LHCN-M2 (cell line): ENCODE data around the gene PAOX. TPM values are rescaled to one million over a fixed set of nuclear protein-coding genes. Genes with fewer than 3 reads are reported as not detected.
A peak's percentile ranks its signal among the peaks of the same experiment; 100 is the strongest.
"Not testable (repeated sequence)": the region's sequence is repeated elsewhere in the genome, so short reads cannot be mapped to it uniquely, and the experiment has no call there.

Source experiments
- DNase-seq: peaks from one replicate; pipeline ENCODE4 v3.0.0-alpha.2; 2012; ENCODE audit warnings: low read depth
- total RNA-seq: library from RNA; depleted of rRNA; stranded (reverse); fragments of >200 nt; gene quantifications from 2 replicates; pipeline ENCODE4 v1.2.3, GENCODE V29; 2014

PAOX gene
- total RNA-seq, 1 experiment from 2014 or later, result 3.3 TPM

DNA sequence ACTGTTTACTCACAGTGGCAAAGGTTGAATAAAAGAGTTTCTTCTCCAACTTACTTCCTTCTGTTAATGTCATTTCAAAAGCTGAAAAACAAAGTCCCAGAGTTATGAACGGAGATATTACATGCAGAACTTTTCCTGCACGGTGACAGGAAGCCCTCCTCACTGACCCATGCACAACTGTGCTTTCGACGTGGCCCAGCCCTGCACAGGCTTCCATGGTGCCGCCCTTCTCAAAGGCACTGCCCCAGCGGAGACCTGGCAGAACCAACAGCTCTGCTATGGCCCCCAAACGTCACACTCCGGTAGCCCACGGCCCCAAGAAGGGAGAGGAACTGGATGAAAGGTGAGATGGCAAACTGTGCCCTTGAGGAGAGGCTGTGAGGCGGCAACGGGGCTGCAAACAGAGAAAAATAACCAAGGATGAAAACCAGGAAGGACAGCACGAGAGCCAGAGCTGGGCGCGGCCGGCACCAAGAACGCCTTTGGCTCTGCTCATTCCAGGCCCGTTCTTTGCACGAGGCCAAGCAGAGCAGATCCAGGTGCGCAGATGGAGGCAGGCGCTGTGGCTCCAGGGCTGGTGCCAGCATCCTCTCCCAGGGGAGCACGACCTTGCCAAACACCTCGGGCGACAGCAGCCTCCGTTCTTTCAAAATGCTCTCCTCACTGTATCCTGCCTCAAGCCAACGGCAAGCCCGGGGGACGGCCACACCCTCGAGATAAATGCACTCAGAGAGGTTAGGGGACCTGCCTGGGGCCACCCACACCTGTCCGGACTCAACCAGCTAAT, 14.2 kb upstream of the PAOX start:
- DNase-seq, result no peak

DNA sequence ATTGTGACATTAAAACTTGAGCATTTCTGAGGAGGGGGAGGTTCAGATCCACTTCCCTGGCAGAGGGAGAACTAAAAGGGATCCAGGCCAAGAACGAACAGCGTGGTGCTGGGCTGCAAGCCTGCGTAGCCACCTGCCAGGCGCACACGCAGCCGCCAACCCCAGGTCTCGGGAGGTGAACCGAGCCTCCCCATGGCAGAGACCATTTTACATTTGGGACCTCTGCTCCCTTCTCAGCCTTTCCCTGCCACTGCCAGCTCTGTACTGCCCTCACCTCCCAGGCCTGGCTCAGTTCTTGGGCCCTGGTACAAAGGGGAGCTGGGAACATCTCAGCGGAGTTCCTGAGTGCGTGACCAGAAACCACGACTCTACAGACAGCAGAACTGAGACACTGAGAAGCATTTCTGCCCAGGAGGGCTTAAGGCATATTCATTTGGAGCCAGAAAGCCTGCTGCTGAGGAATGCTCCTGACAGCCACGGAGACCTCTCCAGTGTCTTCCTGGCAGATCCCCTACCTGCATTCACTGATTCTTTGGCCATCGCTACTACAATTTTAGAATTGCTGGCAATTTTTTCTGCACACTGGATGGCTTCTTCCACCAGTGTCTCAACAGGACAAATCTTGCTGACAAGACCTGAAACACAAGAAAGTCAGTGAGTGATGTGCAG, 13.5 kb upstream of the PAOX start:
- no peak for DNase-seq

- DNase-seq, result no peak
Measured at GRCh38 chr10:133366130-133366478, 13.0 kb upstream of the PAOX start.

- DNase-seq, result no peak
Measured at GRCh38 chr10:133366751-133367150, 12.3 kb upstream of the PAOX start.

DNA sequence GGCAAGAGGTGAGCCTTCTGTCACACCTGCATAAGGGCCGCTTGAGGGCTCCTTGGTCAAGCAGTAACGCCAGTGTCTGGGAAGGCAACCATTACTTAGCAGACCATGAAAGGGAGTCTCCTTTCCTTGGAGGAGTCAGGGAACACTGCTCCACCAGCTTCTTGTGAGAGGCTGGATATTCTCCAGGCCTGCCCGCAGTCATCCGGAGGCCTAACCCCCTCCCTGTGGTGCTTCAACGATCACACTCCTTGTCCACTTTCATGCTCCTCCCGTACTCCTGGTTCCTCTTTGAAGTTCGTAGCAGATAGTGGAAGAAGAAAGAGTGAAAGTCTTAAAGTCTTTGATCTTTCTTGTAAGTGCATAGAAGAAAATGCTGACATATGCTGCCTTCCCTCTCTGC, 11.6 kb upstream of the PAOX start:
- not testable (repeated sequence) for DNase-seq

GRCh38 chr10:133368153-133368552, 10.9 kb upstream of the PAOX start:
- no peak for DNase-seq

DNA sequence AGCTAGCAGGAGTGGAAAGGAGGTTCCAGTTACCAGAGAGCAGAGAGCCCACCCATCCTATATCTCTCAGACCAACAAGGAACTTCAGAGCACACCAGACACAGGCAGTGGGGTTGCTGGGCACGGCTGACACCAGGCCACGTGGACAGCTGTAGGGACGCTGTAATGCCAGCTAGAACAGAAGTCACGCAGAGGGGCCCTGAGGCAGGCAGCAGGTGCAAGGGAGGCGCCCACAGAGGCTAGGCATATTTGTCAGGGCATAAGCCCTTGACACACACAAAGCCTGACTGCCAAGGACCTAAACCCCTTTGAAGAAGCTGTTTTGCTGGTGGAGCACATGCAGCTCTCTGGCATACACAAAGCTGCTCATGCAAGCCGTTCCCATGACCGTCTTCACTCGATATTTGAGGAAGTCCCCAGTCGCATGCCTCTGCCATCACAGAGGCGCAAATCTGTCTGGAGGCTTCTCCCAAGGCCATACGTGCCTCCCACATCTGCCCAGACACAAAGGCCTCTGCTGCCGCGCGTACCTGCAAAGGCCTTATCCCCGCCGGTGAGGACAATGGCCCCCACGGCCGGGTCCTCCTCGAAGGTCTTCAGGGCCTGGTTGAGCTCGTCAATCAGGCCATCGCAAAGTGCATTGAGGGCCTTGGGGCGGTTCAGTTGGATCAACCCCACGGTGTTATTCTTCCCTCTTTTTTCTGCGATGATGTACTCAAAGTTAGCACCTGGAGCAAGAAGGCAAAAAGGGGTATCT, 8.9 kb upstream of the PAOX start:
- no peak for DNase-seq

GRCh38 chr10:133372507-133372906, 6.6 kb upstream of the PAOX start:
- no peak for DNase-seq

DNA sequence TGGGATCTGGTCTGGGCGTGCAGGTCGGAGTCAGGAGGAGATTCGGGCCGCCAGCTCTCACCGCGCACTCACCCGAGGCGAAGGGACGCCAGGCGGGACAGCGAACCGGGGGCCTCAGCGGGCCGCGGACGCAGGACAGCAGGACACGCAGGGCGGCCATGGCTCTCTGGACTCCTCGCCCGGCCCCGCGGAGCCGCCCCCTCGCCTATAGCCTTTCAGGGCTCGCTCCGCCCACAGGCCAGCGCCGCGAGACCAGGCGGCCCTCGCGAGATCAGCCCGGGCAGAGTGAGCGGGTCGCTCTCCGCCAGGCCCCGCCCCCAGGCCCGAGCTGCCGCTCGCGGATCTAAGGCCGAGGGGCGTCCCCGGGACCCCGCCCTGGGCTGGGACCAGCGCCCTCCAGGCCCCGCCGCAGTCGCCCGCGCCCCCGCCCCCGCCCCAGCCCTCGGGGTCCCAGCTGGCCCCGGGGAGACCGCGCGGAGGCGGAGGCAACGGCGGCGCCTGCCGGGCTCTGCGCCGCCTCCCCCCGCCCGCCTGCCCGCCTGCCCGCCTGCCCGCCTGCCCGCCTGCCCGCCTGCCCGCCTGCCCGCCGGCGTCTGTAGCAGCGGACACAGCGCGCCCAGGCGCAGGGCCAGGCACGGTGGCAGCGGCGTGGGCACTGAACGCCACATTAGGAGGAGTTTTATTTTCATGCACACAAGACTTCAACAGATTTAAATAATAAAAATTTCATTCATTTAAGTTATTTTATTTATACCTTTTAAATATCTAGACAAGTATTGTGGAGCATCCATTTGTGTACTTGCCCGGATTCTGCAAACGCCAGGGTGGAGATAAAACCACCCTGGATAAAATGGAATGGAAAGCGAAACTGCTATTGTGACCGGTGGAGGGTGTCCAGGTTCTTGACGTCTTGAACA, 5.6 kb upstream of the PAOX start, which contains the start of gene ECHS1:
Gene ECHS1 (minus strand): TSS at position 181 of the 917 bp plus-strand sequence. CDS start 21 bp downstream, at position 160.
- peak; percentile 88 for DNase-seq

GRCh38 chr10:133375357-133376115, 3.5 kb upstream of the PAOX start:
- DNase-seq, result no peak

DNA sequence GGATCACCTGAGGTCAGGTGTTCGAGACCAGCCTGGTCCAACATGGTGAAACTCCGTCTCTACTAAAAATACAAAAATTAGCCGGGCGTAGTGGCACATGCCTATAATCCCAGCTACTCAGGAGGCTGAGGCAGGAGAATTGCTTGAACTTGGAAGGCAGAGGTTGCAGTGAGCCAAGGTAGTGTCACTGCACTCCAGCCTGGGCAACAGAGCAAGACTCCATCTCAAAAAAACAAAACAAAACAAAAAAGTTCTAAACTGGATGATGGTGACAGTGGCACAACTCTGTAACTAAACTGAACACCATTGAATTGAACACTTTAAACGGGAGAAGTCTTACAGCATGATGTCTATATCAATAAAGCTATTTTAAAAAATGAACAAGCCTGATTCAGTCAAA, 2.9 kb upstream of the PAOX start:
- not testable (repeated sequence) for DNase-seq

GRCh38 chr10:133377025-133377817, 1.8 kb upstream of the PAOX start:
- DNase-seq, result no peak

- no peak for DNase-seq
Measured at GRCh38 chr10:133377818-133378250, 1.2 kb upstream of the PAOX start.

DNA sequence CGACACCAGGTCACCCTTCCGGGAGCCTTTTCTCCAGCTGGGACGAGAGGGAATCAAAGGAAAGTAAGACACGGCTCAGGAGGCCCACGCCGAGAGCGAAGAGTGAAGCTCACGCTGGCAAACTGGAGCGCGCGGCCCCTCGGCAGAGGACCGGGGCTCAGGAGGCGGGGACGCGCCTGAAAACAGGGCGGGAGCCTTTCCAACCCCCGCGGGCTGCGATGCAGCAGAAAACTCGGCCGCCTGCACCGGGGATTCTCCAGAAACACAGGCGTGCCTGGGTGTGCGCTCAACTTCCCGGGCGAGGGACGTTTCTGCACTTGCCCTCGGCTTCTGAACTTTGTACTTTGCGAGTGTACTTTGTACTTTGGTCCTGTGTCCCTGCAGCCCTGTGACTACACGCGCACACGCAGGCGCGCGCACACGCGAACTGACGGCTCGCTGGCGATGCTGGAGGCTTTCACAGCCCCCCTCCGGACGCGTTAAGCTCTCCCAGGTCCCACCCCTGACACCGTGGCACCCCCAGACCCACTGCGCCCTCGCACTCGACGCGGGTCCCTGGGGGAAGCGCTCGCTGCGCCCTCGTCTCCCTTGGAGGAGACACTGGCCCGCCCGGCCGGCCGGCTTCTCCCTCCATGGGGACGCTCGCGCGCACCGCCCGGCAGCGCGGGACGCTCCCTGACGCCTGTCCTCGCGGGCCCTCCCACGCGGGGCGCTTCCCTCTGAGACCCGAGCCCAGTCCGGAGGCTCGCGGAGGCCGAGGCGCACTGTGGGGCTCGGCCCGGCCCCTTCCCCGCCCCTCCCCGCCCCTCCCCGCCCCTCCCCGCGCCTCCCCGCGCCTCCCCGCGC, 588 bp upstream of the PAOX start:
- peak; percentile 31 for DNase-seq

- no peak for DNase-seq
Measured at GRCh38 chr10:133379801-133380666, 972 bp downstream of the PAOX start.

GRCh38 chr10:133381036-133381435, 2.0 kb downstream of the PAOX start:
- DNase-seq, result no peak

GRCh38 chr10:133383551-133383950, 4.5 kb downstream of the PAOX start:
- no peak for DNase-seq

- DNase-seq, result no peak
Measured at GRCh38 chr10:133384071-133384470, 5.0 kb downstream of the PAOX start.
